Smooth muscle cell (in vitro differentiated cells): ENCODE measurements around the gene UNC45A. TPM values are rescaled to one million over a fixed set of nuclear protein-coding genes. Genes with fewer than 3 reads are reported as not detected.

ENCODE experiments used
- DNase-seq: peaks from one replicate; lab custom pipeline; 2025; ENCODE audit not compliant: unreplicated experiment; lab: John Stamatoyannopoulos, UW
- H2AFZ ChIP-seq: fragments of 200-600 bp; sonication (generic); 2 replicates; pipeline ENCODE4 v1.6.0; 2016; ENCODE audit warnings: antibody characterized with exemption, low read depth, mild to moderate bottlenecking
- H3F3A ChIP-seq: fragments of 200-600 bp; sonication (generic); 2 replicates; pipeline ENCODE4 v1.6.0; 2017; ENCODE audit warnings: antibody characterized with exemption, low read depth
- H3K27ac ChIP-seq: fragments of 200-600 bp; sonication (generic); 2 replicates; pipeline ENCODE4 v1.5.1; 2016; ENCODE audit warnings: low read depth, mild to moderate bottlenecking
- H3K27me3 ChIP-seq: fragments of 200-600 bp; sonication (generic); 2 replicates; pipeline ENCODE4 v1.6.1; 2016; ENCODE audit warnings: low read depth, mild to moderate bottlenecking
- H3K36me3 ChIP-seq: fragments of 200-600 bp; sonication (generic); 2 replicates; pipeline ENCODE4 v1.5.1; 2016; ENCODE audit warnings: low read depth
- H3K4me1 ChIP-seq: fragments of 200-600 bp; sonication (generic); 2 replicates; pipeline ENCODE4 v1.5.1; 2016; ENCODE audit warnings: low read depth
- H3K4me2 ChIP-seq: fragments of 200-600 bp; sonication (generic); 2 replicates; pipeline ENCODE4 v1.6.0; 2016; ENCODE audit warnings: mild to moderate bottlenecking
- H3K4me3 ChIP-seq: fragments of 200-600 bp; sonication (generic); 2 replicates; pipeline ENCODE4 v1.5.1; 2016; ENCODE audit warnings: mild to moderate bottlenecking
- H3K79me2 ChIP-seq: fragments of 200-600 bp; sonication (generic); 2 replicates; pipeline ENCODE4 v1.6.0; 2016; ENCODE audit warnings: low read depth, mild to moderate bottlenecking
- H3K9ac ChIP-seq: fragments of 200-600 bp; sonication (generic); 2 replicates; pipeline ENCODE4 v1.6.0; 2016; ENCODE audit warnings: low read depth
- H3K9me3 ChIP-seq: fragments of 200-600 bp; sonication (generic); replicated peaks from 2 replicates; pipeline ENCODE4 v1.5.1; 2016; ENCODE audit warnings: low read depth
- H4K20me1 ChIP-seq: fragments of 200-600 bp; sonication (generic); 2 replicates; pipeline ENCODE4 v1.6.0; 2016; ENCODE audit warnings: low read depth
- CTCF ChIP-seq: fragments of 200-600 bp; sonication (generic); IDR thresholded peaks from 2 replicates; pipeline ENCODE4 v1.5.1; 2017; ENCODE audit warnings: borderline replicate concordance, mild to moderate bottlenecking, antibody characterized with exemption; ENCODE audit not compliant: insufficient read depth, poor library complexity, severe bottlenecking
- WGBS: methylation state at CpG from one replicate; pipeline ENCODE4 v1.1.7; 2016; ENCODE audit warnings: low lambda C conversion rate; 5-methylcytosine and 5-hydroxymethylcytosine counted together
- polyA plus RNA-seq: library from polyadenylated mRNA; unstranded; fragments of >200 nt; fragmentation: Nextera tagmentation; extraction: Ambion mirVana; gene quantifications from 2 replicates; pipeline ENCODE4 v1.2.1, GENCODE V29; 2016
- total RNA-seq: library from RNA; depleted of rRNA; stranded (reverse); fragments of >200 nt; gene quantifications from 2 replicates; pipeline ENCODE4 v1.2.3, GENCODE V29; 2014

The UNC45A gene
- total and polyA plus RNA-seq, 2 experiments from 2014 or later, result 57.5 to 66.6 TPM

GRCh38 chr15:90915216-90915807 is 19.8 kb upstream of the UNC45A start:
- no peaks in the 10 kb centered on the region for H3K27me3 ChIP-seq
- H3K4me1 ChIP-seq, result no peaks in the 10 kb centered on the region
- H3K36me3 ChIP-seq, result no peaks in the 10 kb centered on the region
- no peaks in the 10 kb centered on the region for H3K79me2 ChIP-seq
- no peaks in the 10 kb centered on the region for H4K20me1 ChIP-seq
- no peaks in the 10 kb centered on the region for H3K9me3 ChIP-seq
- peak overlapping the region; percentile 7 for H3K27ac ChIP-seq
- H3K4me3 ChIP-seq, result no peak overlapping the region
- WGBS, result 88% methylated on average over 7 of the region's 7 CpGs
- no peak for DNase-seq
- no peak overlapping the region for H3K9ac ChIP-seq
- no peaks in the 10 kb centered on the region for H3F3A ChIP-seq
- no peak overlapping the region for H2AFZ ChIP-seq
- TF ChIP-seq CTCF, result no peak
- H3K4me2 ChIP-seq, result no peak overlapping the region

GRCh38 chr15:90915808-90916440 is 19.2 kb upstream of the UNC45A start:
- no peaks in the 10 kb centered on the region for H3K79me2 ChIP-seq
- no peaks in the 10 kb centered on the region for H3K9me3 ChIP-seq
- H3F3A ChIP-seq, result no peaks in the 10 kb centered on the region
- no peak for TF ChIP-seq CTCF
- H3K4me2 ChIP-seq, result no peak overlapping the region
- peak overlapping the region; percentile 7 for H3K27ac ChIP-seq
- no peak overlapping the region for H3K4me3 ChIP-seq
- no peaks in the 10 kb centered on the region for H4K20me1 ChIP-seq
- no peak for DNase-seq
- no peak overlapping the region for H3K9ac ChIP-seq
- WGBS, result 75% methylated on average over 25 of the region's 25 CpGs
- no peaks in the 10 kb centered on the region for H3K36me3 ChIP-seq
- H3K4me1 ChIP-seq, result no peaks in the 10 kb centered on the region
- no peaks in the 10 kb centered on the region for H3K27me3 ChIP-seq
- H2AFZ ChIP-seq, result no peak overlapping the region

- H2AFZ ChIP-seq, result no peak overlapping the region
- H4K20me1 ChIP-seq, result no peaks in the 10 kb centered on the region
- no peaks in the 10 kb centered on the region for H3K27me3 ChIP-seq
- 88% methylated on average over 11 of the region's 11 CpGs for WGBS
- H3K4me3 ChIP-seq, result no peak overlapping the region
- DNase-seq, result no peak
- H3K79me2 ChIP-seq, result no peaks in the 10 kb centered on the region
- H3F3A ChIP-seq, result no peaks in the 10 kb centered on the region
- H3K9ac ChIP-seq, result no peak overlapping the region
- H3K36me3 ChIP-seq, result no peaks in the 10 kb centered on the region
- TF ChIP-seq CTCF, result no peak
- H3K27ac ChIP-seq, result no peak overlapping the region
- no peak overlapping the region for H3K4me2 ChIP-seq
- no peaks in the 10 kb centered on the region for H3K4me1 ChIP-seq
- no peaks in the 10 kb centered on the region for H3K9me3 ChIP-seq
These were observed 18.6 kb upstream of the UNC45A start for GRCh38 chr15:90916461-90916860.

GRCh38 chr15:90917569-90917968 is 17.5 kb upstream of the UNC45A start:
- 94% methylated on average over 11 of the region's 12 CpGs for WGBS
- Histone ChIP-seq H3K4me1 (no peaks in the 10 kb centered on the region), H4K20me1 (no peaks in the 10 kb centered on the region), H3K27ac (no peak overlapping the region), H2AFZ (no peak overlapping the region), H3K9me3 (no peaks in the 10 kb centered on the region), H3K4me3 (no peak overlapping the region), H3K4me2 (no peak overlapping the region), H3F3A (no peaks in the 10 kb centered on the region), H3K9ac (no peak overlapping the region), H3K79me2 (no peaks in the 10 kb centered on the region), H3K27me3 (no peaks in the 10 kb centered on the region), H3K36me3 (no peaks in the 10 kb centered on the region)
- DNase-seq, result no peak
- no peak for TF ChIP-seq CTCF
